ENCODE data around the gene TRPT1.

TRPT1 gene

DNA sequence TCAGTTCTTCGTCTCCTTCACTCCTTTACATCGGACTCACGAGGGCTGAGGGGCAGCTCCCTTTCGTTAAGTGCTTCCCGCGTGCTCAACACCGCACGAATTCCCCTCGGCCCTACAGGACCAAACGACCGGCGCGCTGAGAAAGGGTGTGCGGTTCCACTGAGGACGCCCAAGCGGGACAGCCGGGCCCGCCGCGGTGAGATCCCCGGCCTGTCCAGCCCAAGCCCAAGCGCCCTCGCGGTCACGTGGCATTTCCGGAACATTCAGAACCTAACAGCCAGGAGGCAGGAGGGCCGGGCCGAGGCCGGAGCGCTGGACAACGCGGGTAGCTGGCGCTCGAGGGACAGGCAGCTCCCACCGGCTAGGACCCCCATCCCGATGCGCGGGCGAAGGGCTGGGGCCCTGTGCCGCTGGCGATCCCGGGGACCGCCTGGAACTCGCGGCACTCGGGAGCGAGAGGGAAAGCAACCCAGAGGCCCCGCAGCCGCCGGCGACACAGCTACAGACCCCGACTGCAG lies 40.8 kb downstream of the TRPT1 start:
- H4K8ac ChIP-seq (ENCODE audit: low read depth, low read length) = peak overlapping the region; percentile 92

DNA sequence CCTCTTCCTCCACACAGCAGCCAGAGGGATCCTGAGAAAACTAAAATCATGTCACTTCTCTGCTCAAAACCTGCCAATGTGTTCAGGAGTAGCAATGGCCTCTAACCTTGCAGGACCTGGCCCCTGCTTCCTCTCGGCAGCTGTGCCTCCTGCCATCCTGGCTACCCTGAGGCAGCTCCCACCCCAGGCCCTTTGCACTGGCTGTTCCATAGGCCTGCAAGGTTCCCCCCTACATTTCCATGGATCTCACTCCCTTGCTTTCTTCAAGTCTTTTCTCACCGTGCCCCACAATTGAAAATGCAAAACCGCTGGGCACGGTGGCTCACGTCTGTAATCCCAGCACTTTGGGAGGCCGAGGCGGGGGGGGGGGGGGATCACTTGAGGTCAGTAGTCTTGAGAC lies 42.1 kb downstream of the TRPT1 start:
- no peak overlapping the region for H3K4me2 ChIP-seq (ENCODE audit: low read length)

More for the DNA sequence above, 40.8 kb downstream of the TRPT1 start:
- H3K79me2 ChIP-seq (ENCODE audit: control insufficient read depth, insufficient read depth, low read length, poor library complexity) = peaks cover 19% of the 10 kb centered on the region
- peak overlapping the region; percentile 77 for H2BK5ac ChIP-seq (ENCODE audit: low read depth, low read length, poor library complexity)
- H4K91ac ChIP-seq (ENCODE audit: low read depth, low read length) = peak overlapping the region; percentile 84
- peaks cover 0 to 5% of the 10 kb centered on the region in 2 experiments for H3K4me1 ChIP-seq (ENCODE audit: control insufficient read depth in 1 of 2, insufficient read depth in 2 of 2, low read length in 2 of 2)
- peaks cover 2 to 4% of the 10 kb centered on the region in 2 experiments for H3K36me3 ChIP-seq (ENCODE audit: control insufficient read depth in 1 of 2, insufficient read depth in 2 of 2, low read length in 2 of 2)
- H2BK12ac ChIP-seq (ENCODE audit: low read length) = no peak overlapping the region
- H3K27ac ChIP-seq (ENCODE audit: low read depth, low read length) = peak overlapping the region; percentile 89
- H4K12ac ChIP-seq (ENCODE audit: low read depth, low read length) = peak overlapping the region; percentile 79
- no peak overlapping the region for H3K23ac ChIP-seq (ENCODE audit: low read length)
- peak overlapping the region; percentile 61 for H2AK5ac ChIP-seq (ENCODE audit: low read length)
- peak overlapping the region; percentile 85 for H3K9ac ChIP-seq (ENCODE audit: low read length)
- no peaks in the 10 kb centered on the region for H3K9me3 ChIP-seq (ENCODE audit: insufficient read depth, low read depth, low read length)
- peak overlapping the region; percentile 69 for H3K4me2 ChIP-seq (ENCODE audit: low read length)
- WGBS (ENCODE audit: extremely low coverage, insufficient coverage, insufficient read length) = no CpG with 5 or more reads among the region's 52 CpGs
- peak; percentile 73 to 87 for DNase-seq
- H3K79me1 ChIP-seq (ENCODE audit: low read length) = peaks cover 10% of the 10 kb centered on the region
- peak overlapping the region; percentile 79 for H3K4me3 ChIP-seq (ENCODE audit: low read depth, low read length)
- H2AFZ ChIP-seq (ENCODE audit: insufficient read depth, low read length, poor library complexity) = peak overlapping the region; percentile 80
- peak overlapping the region; percentile 97 for H3K18ac ChIP-seq (ENCODE audit: low read length)
- H3K14ac ChIP-seq (ENCODE audit: low read length) = peak overlapping the region; percentile 92
- H2BK120ac ChIP-seq (ENCODE audit: insufficient read depth, low read length, poor library complexity) = peak overlapping the region; percentile 72
- H3K4ac ChIP-seq (ENCODE audit: low read depth, low read length) = peak overlapping the region; percentile 49
- no peaks in the 10 kb centered on the region for H3K27me3 ChIP-seq (ENCODE audit: insufficient read depth, low read length)

GRCh38 chr11:64181506-64182411 lies 44.2 kb downstream of the TRPT1 start:
- peak; percentile 83 to 88 for DNase-seq
- Histone ChIP-seq H3K27me3 (ENCODE audit: insufficient read depth, low read length) (no peaks in the 10 kb centered on the region), H4K8ac (ENCODE audit: low read depth, low read length) (peak overlapping the region; percentile 68), H3K4me3 (ENCODE audit: low read depth, low read length) (no peak overlapping the region), H3K18ac (ENCODE audit: low read length) (no peak overlapping the region), H3K23ac (ENCODE audit: low read length) (no peak overlapping the region), H3K9me3 (ENCODE audit: insufficient read depth, low read depth, low read length) (peaks cover 3% of the 10 kb centered on the region), H2BK120ac (ENCODE audit: insufficient read depth, low read length, poor library complexity) (no peak overlapping the region), H2AK5ac (ENCODE audit: low read length) (no peak overlapping the region), H3K79me1 (ENCODE audit: low read length) (peaks cover 10% of the 10 kb centered on the region), H4K91ac (ENCODE audit: low read depth, low read length) (no peak overlapping the region), H3K4me1 (ENCODE audit: control insufficient read depth in 1 of 2, insufficient read depth in 2 of 2, low read length in 2 of 2) (peaks cover 0 to 2% of the 10 kb centered on the region in 2 experiments), H2AFZ (ENCODE audit: insufficient read depth, low read length, poor library complexity) (no peak overlapping the region), H3K14ac (ENCODE audit: low read length) (no peak overlapping the region), H3K4ac (ENCODE audit: low read depth, low read length) (no peak overlapping the region), H3K27ac (ENCODE audit: low read depth, low read length) (no peak overlapping the region), H4K12ac (ENCODE audit: low read depth, low read length) (no peak overlapping the region), H2BK5ac (ENCODE audit: low read depth, low read length, poor library complexity) (no peak overlapping the region), H3K9ac (ENCODE audit: low read length) (no peak overlapping the region), H2BK12ac (ENCODE audit: low read length) (no peak overlapping the region), H3K79me2 (ENCODE audit: control insufficient read depth, insufficient read depth, low read length, poor library complexity) (peaks cover 9% of the 10 kb centered on the region), H3K36me3 (ENCODE audit: control insufficient read depth in 1 of 2, insufficient read depth in 2 of 2, low read length in 2 of 2) (no peaks in the 10 kb centered on the region), H3K4me2 (ENCODE audit: low read length) (peak overlapping the region; percentile 17)
- WGBS (ENCODE audit: extremely low coverage, insufficient coverage, insufficient read length) = no CpG with 5 or more reads among the region's 17 CpGs

More for the DNA sequence above, 42.1 kb downstream of the TRPT1 start:
- Histone ChIP-seq H3K79me1 (ENCODE audit: low read length) (peaks cover 10% of the 10 kb centered on the region), H3K9me3 (ENCODE audit: insufficient read depth, low read depth, low read length) (peaks cover 2% of the 10 kb centered on the region), H3K4me3 (ENCODE audit: low read depth, low read length) (no peak overlapping the region), H2BK5ac (ENCODE audit: low read depth, low read length, poor library complexity) (no peak overlapping the region), H2BK120ac (ENCODE audit: insufficient read depth, low read length, poor library complexity) (no peak overlapping the region), H3K4ac (ENCODE audit: low read depth, low read length) (no peak overlapping the region), H3K27me3 (ENCODE audit: insufficient read depth, low read length) (no peaks in the 10 kb centered on the region), H3K9ac (ENCODE audit: low read length) (no peak overlapping the region), H2AFZ (ENCODE audit: insufficient read depth, low read length, poor library complexity) (no peak overlapping the region), H3K36me3 (ENCODE audit: control insufficient read depth in 1 of 2, insufficient read depth in 2 of 2, low read length in 2 of 2) (peaks cover 0 to 4% of the 10 kb centered on the region in 2 experiments), H2BK12ac (ENCODE audit: low read length) (no peak overlapping the region), H4K8ac (ENCODE audit: low read depth, low read length) (no peak overlapping the region), H3K4me1 (ENCODE audit: control insufficient read depth in 1 of 2, insufficient read depth in 2 of 2, low read length in 2 of 2) (peaks cover 0 to 5% of the 10 kb centered on the region in 2 experiments), H3K23ac (ENCODE audit: low read length) (no peak overlapping the region), H4K12ac (ENCODE audit: low read depth, low read length) (no peak overlapping the region), H2AK5ac (ENCODE audit: low read length) (no peak overlapping the region), H3K27ac (ENCODE audit: low read depth, low read length) (no peak overlapping the region), H3K14ac (ENCODE audit: low read length) (no peak overlapping the region), H3K79me2 (ENCODE audit: control insufficient read depth, insufficient read depth, low read length, poor library complexity) (peaks cover 16% of the 10 kb centered on the region), H4K91ac (ENCODE audit: low read depth, low read length) (no peak overlapping the region), H3K18ac (ENCODE audit: low read length) (peak overlapping the region; percentile 55)
- no CpG with 5 or more reads among the region's 7 CpGs for WGBS (ENCODE audit: extremely low coverage, insufficient coverage, insufficient read length)
- DNase-seq = no peak

GRCh38 chr11:64180891-64181290 lies 45.1 kb downstream of the TRPT1 start:
- H3K4me1 ChIP-seq (ENCODE audit: control insufficient read depth in 1 of 2, insufficient read depth in 2 of 2, low read length in 2 of 2) = peaks cover 0 to 2% of the 10 kb centered on the region in 2 experiments
- H2BK12ac ChIP-seq (ENCODE audit: low read length) = no peak overlapping the region
- H3K27me3 ChIP-seq (ENCODE audit: insufficient read depth, low read length) = no peaks in the 10 kb centered on the region
- H4K91ac ChIP-seq (ENCODE audit: low read depth, low read length) = no peak overlapping the region
- no peak overlapping the region for H4K8ac ChIP-seq (ENCODE audit: low read depth, low read length)
- H3K4me2 ChIP-seq (ENCODE audit: low read length) = no peak overlapping the region
- H3K79me1 ChIP-seq (ENCODE audit: low read length) = peaks cover 9% of the 10 kb centered on the region
- peaks cover 4% of the 10 kb centered on the region for H3K9me3 ChIP-seq (ENCODE audit: insufficient read depth, low read depth, low read length)
- H2AFZ ChIP-seq (ENCODE audit: insufficient read depth, low read length, poor library complexity) = no peak overlapping the region
- no peaks in the 10 kb centered on the region for H3K36me3 ChIP-seq (ENCODE audit: control insufficient read depth in 1 of 2, insufficient read depth in 2 of 2, low read length in 2 of 2)
- no CpG with 5 or more reads among the region's 5 CpGs for WGBS (ENCODE audit: extremely low coverage, insufficient coverage, insufficient read length)
- no peak overlapping the region for H3K18ac ChIP-seq (ENCODE audit: low read length)
- no peak overlapping the region for H3K9ac ChIP-seq (ENCODE audit: low read length)
- DNase-seq = no peak
- H2AK5ac ChIP-seq (ENCODE audit: low read length) = no peak overlapping the region
- H2BK120ac ChIP-seq (ENCODE audit: insufficient read depth, low read length, poor library complexity) = no peak overlapping the region
- H4K12ac ChIP-seq (ENCODE audit: low read depth, low read length) = no peak overlapping the region
- no peak overlapping the region for H3K14ac ChIP-seq (ENCODE audit: low read length)
- H3K4ac ChIP-seq (ENCODE audit: low read depth, low read length) = no peak overlapping the region
- H3K27ac ChIP-seq (ENCODE audit: low read depth, low read length) = no peak overlapping the region
- no peak overlapping the region for H3K23ac ChIP-seq (ENCODE audit: low read length)
- no peak overlapping the region for H2BK5ac ChIP-seq (ENCODE audit: low read depth, low read length, poor library complexity)
- H3K4me3 ChIP-seq (ENCODE audit: low read depth, low read length) = no peak overlapping the region
- H3K79me2 ChIP-seq (ENCODE audit: control insufficient read depth, insufficient read depth, low read length, poor library complexity) = peaks cover 6% of the 10 kb centered on the region

Measured in trophoblast cell (in vitro differentiated cells and primary cell).